Neutrophil (primary cell): Measurements from ENCODE around the gene OR5K2.

Source experiments
- H3K27ac ChIP-seq: fragments of 200-600 bp; sonication (generic); 2 replicates; pipeline ENCODE4 v1.5.1; 2016; ENCODE audit warnings: mild to moderate bottlenecking, moderate library complexity
- H3K27me3 ChIP-seq: fragments of 200-600 bp; sonication (generic); 2 replicates; pipeline ENCODE4 v1.6.0; 2016; ENCODE audit warnings: mild to moderate bottlenecking
- H3K36me3 ChIP-seq: fragments of 200-600 bp; sonication (generic); 2 replicates; pipeline ENCODE4 v1.5.1; 2017
- H3K4me1 ChIP-seq, 2 experiments: fragments of 200-600 bp in 1 of 2; sonication (generic) in 1 of 2; 1 replicate in 1 of 2; 2 replicates in 1 of 2; pipeline versions ENCODE4 v1.5.1 to v1.6.1; 2013 to 2016; ENCODE audit warnings: low read depth in 1 of 2, low read length in 1 of 2, mild to moderate bottlenecking in 1 of 2, moderate library complexity in 1 of 2; ENCODE audit not compliant: control insufficient read depth in 1 of 2, insufficient read depth in 1 of 2
- H3K4me3 ChIP-seq, 2 experiments: fragments of 200-600 bp in 1 of 2; sonication (generic) in 1 of 2; 1 replicate in 1 of 2; 2 replicates in 1 of 2; pipeline ENCODE4 v1.5.1; 2013 to 2016; ENCODE audit warnings: low read depth in 1 of 2, low read length in 1 of 2, mild to moderate bottlenecking in 1 of 2, moderate library complexity in 1 of 2
- H3K9me3 ChIP-seq: fragments of 200-600 bp; sonication (generic); 2 replicates; pipeline ENCODE4 v1.5.1; 2016
- CTCF ChIP-seq: fragments of 200-600 bp; sonication (generic); IDR thresholded peaks from 2 replicates; pipeline ENCODE4 v1.5.1; 2016; ENCODE audit warnings: antibody characterized with exemption

The OR5K2 gene

GRCh38 chr3:98530676-98531075 is 33.2 kb downstream of the OR5K2 start:
- Histone ChIP-seq H3K4me3 (no peak overlapping the region), H3K9me3 (no peaks in the 10 kb centered on the region), H3K27me3 (no peaks in the 10 kb centered on the region), H3K4me1 (no peaks in the 10 kb centered on the region), H3K36me3 (no peaks in the 10 kb centered on the region), H3K27ac (no peak overlapping the region)
- TF ChIP-seq CTCF, result no peak

GRCh38 chr3:98531622-98532274 is 34.3 kb downstream of the OR5K2 start, which contains the start of gene GPR15:
Gene GPR15, plus strand, starts transcription at chr3:98531978. Its CDS starts 56 bp downstream, at chr3:98532034.
- Histone ChIP-seq H3K4me1 (no peaks in the 10 kb centered on the region), H3K27ac (no peak within 1 kb of the TSS), H3K4me3 (no peak within 1 kb of the TSS), H3K36me3 (no peaks in the 10 kb centered on the region), H3K9me3 (no peaks in the 10 kb centered on the region), H3K27me3 (no peaks in the 10 kb centered on the region)
- no peak for TF ChIP-seq CTCF

GRCh38 chr3:98532275-98532637 is 34.8 kb downstream of the OR5K2 start:
- H3K9me3 ChIP-seq, result no peaks in the 10 kb centered on the region
- TF ChIP-seq CTCF, result no peak
- H3K27me3 ChIP-seq, result no peaks in the 10 kb centered on the region
- H3K27ac ChIP-seq, result no peak overlapping the region
- no peaks in the 10 kb centered on the region for H3K4me1 ChIP-seq
- H3K4me3 ChIP-seq, result no peak overlapping the region
- H3K36me3 ChIP-seq, result no peaks in the 10 kb centered on the region

GRCh38 chr3:98532709-98533571 is 35.5 kb downstream of the OR5K2 start:
- no peaks in the 10 kb centered on the region for H3K36me3 ChIP-seq
- no peaks in the 10 kb centered on the region for H3K4me1 ChIP-seq
- H3K27ac ChIP-seq, result no peak overlapping the region
- no peak overlapping the region for H3K4me3 ChIP-seq
- no peaks in the 10 kb centered on the region for H3K27me3 ChIP-seq
- H3K9me3 ChIP-seq, result no peaks in the 10 kb centered on the region
- no peak for TF ChIP-seq CTCF

GRCh38 chr3:98534168-98534567 is 36.7 kb downstream of the OR5K2 start:
- TF ChIP-seq CTCF, result no peak
- no peaks in the 10 kb centered on the region for H3K9me3 ChIP-seq
- no peaks in the 10 kb centered on the region for H3K36me3 ChIP-seq
- H3K4me3 ChIP-seq, result no peak overlapping the region
- H3K27ac ChIP-seq, result no peak overlapping the region
- H3K27me3 ChIP-seq, result no peaks in the 10 kb centered on the region
- H3K4me1 ChIP-seq, result no peaks in the 10 kb centered on the region
